SK-N-DZ (cell line): ENCODE data around the gene CRYAA.

Experiments used
- DNase-seq: peaks from one replicate; pipeline ENCODE4 v3.0.0-alpha.2; 2015; ENCODE audit warnings: low spot score

The CRYAA gene

DNA sequence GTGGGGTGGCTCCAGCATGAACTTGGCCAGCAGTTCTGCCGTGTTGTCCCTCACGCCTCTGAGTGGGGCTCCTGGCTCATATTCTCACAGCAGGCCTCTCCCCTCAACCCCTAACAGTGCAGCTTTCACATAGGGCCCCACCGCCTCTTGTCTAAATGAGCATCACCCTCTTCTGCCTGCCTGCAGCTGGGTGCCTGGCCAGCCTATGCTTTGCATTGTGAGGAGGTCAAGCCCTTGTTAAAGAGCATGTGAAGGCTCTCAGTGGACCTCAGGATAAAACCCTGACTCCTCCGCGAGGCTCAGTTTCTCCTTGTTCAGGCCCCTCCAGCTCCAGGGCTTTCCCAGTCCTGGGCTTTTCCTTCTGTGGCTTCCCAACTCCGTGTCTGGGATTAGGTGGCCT, 34.8 kb downstream of the CRYAA start:
- DNase-seq: no peak

DNA sequence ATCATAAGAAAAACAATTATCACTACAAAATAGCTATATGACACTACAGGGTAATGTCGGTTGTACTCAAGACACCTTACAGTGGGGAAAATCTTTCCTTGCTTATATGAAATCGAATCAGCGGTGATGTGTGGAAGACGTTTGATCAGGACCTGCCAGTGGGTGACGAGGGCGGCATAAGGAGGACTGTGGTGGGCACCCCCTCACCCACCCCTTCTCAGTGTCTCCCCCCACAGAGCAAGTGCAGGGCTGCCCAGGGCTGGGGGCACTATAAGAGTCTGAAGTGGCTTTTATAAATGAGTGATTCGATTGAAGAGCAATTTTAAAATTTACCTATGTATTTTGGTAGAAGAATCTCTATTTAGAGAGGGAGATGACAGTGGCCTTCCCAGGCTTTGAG, 35.8 kb downstream of the CRYAA start:
- DNase-seq: no peak

GRCh38 chr21:43206231-43207042, 37.6 kb downstream of the CRYAA start:
- no peak for DNase-seq

- DNase-seq: no peak
These were observed 38.2 kb downstream of the CRYAA start for GRCh38 chr21:43207043-43207315.

DNA sequence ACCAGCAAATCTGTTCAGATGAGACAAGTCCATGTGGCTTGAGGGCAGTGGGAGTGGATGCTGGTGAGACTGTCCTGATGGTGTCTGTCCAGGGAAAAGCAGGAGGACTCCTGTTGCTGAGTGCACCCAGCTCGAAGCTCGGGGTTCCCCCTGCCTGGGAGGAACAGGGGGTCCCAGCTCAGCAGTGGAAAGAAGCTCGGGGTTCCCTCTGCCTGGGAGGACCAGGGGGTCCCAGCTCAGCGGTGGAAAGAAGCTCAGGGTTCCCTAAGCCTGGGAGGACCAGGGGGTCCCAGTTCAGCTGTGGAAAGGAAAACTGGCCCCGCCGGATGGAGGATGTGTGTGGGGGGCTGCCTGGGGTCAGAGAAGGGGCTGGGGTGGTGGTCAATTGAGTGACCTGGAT, 39.1 kb downstream of the CRYAA start:
- DNase-seq: no peak

- no peak for DNase-seq
These were observed 39.9 kb downstream of the CRYAA start for GRCh38 chr21:43208561-43209332.

GRCh38 chr21:43209575-43210453, 41.0 kb downstream of the CRYAA start:
- no peak for DNase-seq

- DNase-seq: no peak
These were observed 41.8 kb downstream of the CRYAA start for GRCh38 chr21:43210454-43211071.

- peak; percentile 37 for DNase-seq
These were observed 42.4 kb downstream of the CRYAA start for GRCh38 chr21:43211072-43211759.

DNA sequence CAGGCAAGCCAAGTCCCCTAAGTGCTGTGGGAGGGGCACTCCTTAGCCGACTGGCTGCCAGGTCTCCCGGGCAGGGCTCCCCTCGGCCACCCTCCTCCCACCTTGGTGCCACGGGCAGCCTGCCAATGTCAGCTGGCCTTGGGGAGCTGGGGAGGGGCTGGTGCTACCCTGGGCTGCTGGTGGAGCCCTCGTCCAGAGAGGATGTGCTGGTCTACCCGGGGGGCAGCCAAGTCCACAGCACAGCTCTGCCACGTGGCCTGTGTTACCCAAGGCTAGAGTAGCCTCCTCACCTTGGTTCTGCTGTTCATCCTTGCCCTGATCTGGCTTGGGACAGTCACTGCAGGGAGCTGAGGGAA, 42.9 kb downstream of the CRYAA start:
- DNase-seq: no peak
